IMR-90 (cell line): ENCODE data around the gene UNC119. TPM values are rescaled to one million over a fixed set of nuclear protein-coding genes. Genes with fewer than 3 reads are reported as not detected.

Experiments
- ATAC-seq: fragments of 200-7000 bp; cut with Tn5 transposase; 2 replicates; pipeline ENCODE4 v1.9.1; 2020; ENCODE audit warnings: low read depth, mild to moderate bottlenecking, moderate library complexity
- BruUV-seq: library from RNA; stranded (reverse); fragments of 400-500 nt; replicated peaks from 2 replicates; lab custom pipeline; 2021; lab: Mats Ljungman, UMichigan
- CTCF ChIA-PET: fragments of 300-600 bp; formaldehyde crosslinking; extraction: SDS; loops from one replicate; lab custom pipeline; 2021; ENCODE audit warnings: antibody characterized with exemption; lab: Yijun Ruan, JAX
- POLR2A ChIA-PET: fragments of 300-600 bp; sonication (Branson Sonifier 250); formaldehyde crosslinking; loops from one replicate; lab custom pipeline; 2022; ENCODE audit warnings: antibody characterized with exemption; ENCODE audit not compliant: unreplicated experiment; lab: Charles Lee
- DNase-seq: peaks from one replicate; pipeline ENCODE4 v3.0.0; 2013
- H2AFZ ChIP-seq: replicated peaks from 2 replicates; pipeline ENCODE3; 2013; ENCODE audit warnings: low read length, mild to moderate bottlenecking; ENCODE audit not compliant: poor library complexity
- H2AK5ac ChIP-seq: 2 replicates; pipeline ENCODE4 v1.6.1; 2013; ENCODE audit warnings: low read depth, low read length, inconsistent platforms
- H2AK9ac ChIP-seq: replicated peaks from 2 replicates; pipeline ENCODE3; 2013; ENCODE audit warnings: mild to moderate bottlenecking, low read depth, low read length, moderate library complexity; ENCODE audit not compliant: poor library complexity
- H2BK120ac ChIP-seq: 2 replicates; pipeline ENCODE4 v1.6.1; 2013; ENCODE audit warnings: low read depth, low read length, inconsistent platforms
- H2BK15ac ChIP-seq: 3 replicates; pipeline ENCODE4 v1.6.1; 2013; ENCODE audit warnings: low read depth, low read length, inconsistent platforms
- H2BK20ac ChIP-seq: 2 replicates; pipeline ENCODE4 v1.6.1; 2013; ENCODE audit warnings: low read depth, mild to moderate bottlenecking, inconsistent platforms, low read length, moderate library complexity
- H2BK5ac ChIP-seq: 2 replicates; pipeline ENCODE4 v1.6.1; 2013; ENCODE audit warnings: mild to moderate bottlenecking, low read depth, low read length, inconsistent platforms; ENCODE audit not compliant: poor library complexity, severe bottlenecking
- H3K14ac ChIP-seq: replicated peaks from 2 replicates; pipeline ENCODE4 v1.6.1; 2013; ENCODE audit warnings: low read depth, low read length, inconsistent platforms
- H3K18ac ChIP-seq: 2 replicates; pipeline ENCODE4 v1.6.1; 2013; ENCODE audit warnings: low read depth, low read length, control low read depth
- H3K23ac ChIP-seq: 2 replicates; pipeline ENCODE4 v1.6.1; 2013; ENCODE audit warnings: low read depth, low read length, inconsistent platforms
- H3K27ac ChIP-seq: 2 replicates; pipeline ENCODE4 v1.5.1; 2013; ENCODE audit warnings: mild to moderate bottlenecking, control low read depth, low read length; ENCODE audit not compliant: insufficient read depth
- H3K27me3 ChIP-seq: 2 replicates; pipeline ENCODE4 v1.6.1; 2013; ENCODE audit warnings: low read length; ENCODE audit not compliant: control insufficient read depth, insufficient read depth
- H3K36me3 ChIP-seq: 2 replicates; pipeline ENCODE4 v1.6.1; 2013; ENCODE audit warnings: low read length, mixed read lengths; ENCODE audit not compliant: control insufficient read depth, insufficient read depth
- H3K4ac ChIP-seq: 2 replicates; pipeline ENCODE4 v1.6.1; 2013; ENCODE audit warnings: low read depth, low read length, inconsistent platforms
- H3K4me1 ChIP-seq: 2 replicates; pipeline ENCODE4 v1.6.1; 2013; ENCODE audit warnings: low read length, mixed read lengths; ENCODE audit not compliant: control insufficient read depth, insufficient read depth
- H3K4me2 ChIP-seq: 2 replicates; pipeline ENCODE4 v1.6.1; 2013; ENCODE audit warnings: low read depth, mild to moderate bottlenecking, control low read depth, low read length, moderate library complexity
- H3K4me3 ChIP-seq: 2 replicates; pipeline ENCODE4 v1.5.1; 2013; ENCODE audit warnings: low read depth, mild to moderate bottlenecking, control low read depth, low read length, moderate library complexity; ENCODE audit not compliant: insufficient read depth
- H3K56ac ChIP-seq: 2 replicates; pipeline ENCODE4 v1.6.1; 2013; ENCODE audit warnings: low read length, inconsistent platforms; ENCODE audit not compliant: insufficient read depth; ENCODE audit errors: extremely low read depth
- H3K79me1 ChIP-seq, 2 experiments: 2 replicates each; pipeline ENCODE4 v1.6.1; 2013; ENCODE audit warnings: low read length in 2 of 2, inconsistent platforms in 1 of 2, low read depth in 1 of 2
- H3K9ac ChIP-seq: 2 replicates; pipeline ENCODE4 v1.6.1; 2013; ENCODE audit warnings: low read depth, low read length, control low read depth
- H3K9me1 ChIP-seq: 2 replicates; pipeline ENCODE4 v1.6.1; 2013; ENCODE audit warnings: low read length, inconsistent platforms; ENCODE audit not compliant: insufficient read depth
- H3K9me3 ChIP-seq: 2 replicates; pipeline ENCODE4 v1.6.1; 2013; ENCODE audit warnings: low read length; ENCODE audit not compliant: control insufficient read depth, insufficient read depth
- H4K20me1 ChIP-seq: 2 replicates; pipeline ENCODE4 v1.6.1; 2013; ENCODE audit warnings: low read length, inconsistent platforms; ENCODE audit not compliant: insufficient read depth
- H4K5ac ChIP-seq: 2 replicates; pipeline ENCODE4 v1.6.1; 2013; ENCODE audit warnings: mild to moderate bottlenecking, low read depth, low read length, control low read depth
- H4K8ac ChIP-seq, 2 experiments: 2 replicates each; pipeline ENCODE4 v1.6.1; 2013; ENCODE audit warnings: low read depth in 2 of 2, low read length in 2 of 2, control low read depth in 1 of 2, inconsistent platforms in 1 of 2
- H4K91ac ChIP-seq: 2 replicates; pipeline ENCODE4 v1.6.1; 2013; ENCODE audit warnings: low read depth, low read length, inconsistent platforms; ENCODE audit not compliant: insufficient read depth
- CEBPB ChIP-seq: IDR thresholded peaks from 2 replicates; pipeline ENCODE4 v1.6.1; 2012; ENCODE audit warnings: low read depth, low read length, improper control_type of control experiment
- CHD1 ChIP-seq: IDR thresholded peaks from 2 replicates; pipeline ENCODE4 v1.6.1; 2012; ENCODE audit warnings: low read depth, low read length, improper control_type of control experiment
- FOS ChIP-seq: fragments of 150-350 bp; IDR thresholded peaks from 2 replicates; pipeline ENCODE4 v1.6.1; 2016; ENCODE audit warnings: low read depth, low read length
- MAFK ChIP-seq: IDR thresholded peaks from 2 replicates; pipeline ENCODE4 v1.6.1; 2012; ENCODE audit warnings: low read depth, low read length, improper control_type of control experiment
- MAZ ChIP-seq: IDR thresholded peaks from 2 replicates; pipeline ENCODE4 v1.6.1; 2012; ENCODE audit warnings: low read depth, mild to moderate bottlenecking, low read length, improper control_type of control experiment, moderate library complexity, borderline replicate concordance
- MXI1 ChIP-seq: IDR thresholded peaks from 2 replicates; pipeline ENCODE4 v1.6.1; 2012; ENCODE audit warnings: low read depth, mild to moderate bottlenecking, low read length, moderate library complexity, borderline replicate concordance
- NFE2L2 ChIP-seq: fragments of 150-350 bp; IDR thresholded peaks from 2 replicates; pipeline ENCODE4 v1.6.1; 2016; ENCODE audit warnings: low read depth, mild to moderate bottlenecking, low read length
- RAD21 ChIP-seq: IDR thresholded peaks from 2 replicates; pipeline ENCODE4 v1.6.1; 2012; ENCODE audit warnings: low read length, improper control_type of control experiment
- RCOR1 ChIP-seq: IDR thresholded peaks from 2 replicates; pipeline ENCODE4 v1.6.1; 2012; ENCODE audit warnings: mild to moderate bottlenecking, low read length, improper control_type of control experiment; ENCODE audit not compliant: insufficient replicate concordance
- RFX5 ChIP-seq: IDR thresholded peaks from 2 replicates; pipeline ENCODE4 v1.8.0; 2012; ENCODE audit warnings: low read depth, mild to moderate bottlenecking, low read length, moderate library complexity
- SMC3 ChIP-seq: fragments of 150-350 bp; IDR thresholded peaks from 2 replicates; pipeline ENCODE4 v1.6.1; 2016; ENCODE audit warnings: low read depth, mild to moderate bottlenecking, antibody characterized with exemption, low read length, moderate library complexity
- whole genome bisulfite sequencing, 2 experiments: methylation state at CpG; one replicate each; pipeline versions ENCODE4 v1.1.5 to v1.1.7; 2013; ENCODE audit warnings: missing lambda C conversion rate in 2 of 2; ENCODE audit not compliant: insufficient read length in 1 of 2; ENCODE audit errors: extremely low coverage in 2 of 2; 5-methylcytosine and 5-hydroxymethylcytosine counted together
- dilution Hi-C: fragments of 300-500 bp; cut with HindIII; formaldehyde crosslinking; loops from one replicate; pipeline ENCODE4 v1.14.3; 2018; ENCODE audit warnings: low sequenced_read_pairs; ENCODE audit not compliant: unreplicated experiment
- in situ Hi-C: fragments of 300-500 bp; cut with MboI; formaldehyde crosslinking; loops from 3 replicates; pipeline ENCODE4 v1.14.3; 2019; ENCODE audit warnings: low sequenced_read_pairs, inconsistent platforms, mixed read lengths
- intact Hi-C: fragments of 100-400 bp; cut with micrococcal nuclease; formaldehyde crosslinking; loops from 2 replicates; pipeline ENCODE4 v1.10.0; 2022
- polyA plus RNA-seq, 3 experiments: library from polyadenylated mRNA; depleted of rRNA; stranded (reverse); fragments of >200 nt; gene quantifications; 2 replicates each; pipeline ENCODE4 v1.2.3, GENCODE V29; 2012; ENCODE audit warnings: low replicate concordance in 1 of 3
- total RNA-seq: library from RNA; depleted of rRNA; stranded (reverse); fragments of >200 nt; gene quantifications from 2 replicates; pipeline ENCODE4 v1.2.3, GENCODE V29; 2012
- TF ChIP-seq, protein P1 (sequence below): fragments of 150-350 bp; IDR thresholded peaks from 2 replicates; pipeline ENCODE4 v1.6.1; 2016; ENCODE audit warnings: low read depth, mild to moderate bottlenecking, low read length, moderate library complexity, borderline replicate concordance
- TF ChIP-seq, protein P2 (sequence below): conservative IDR thresholded peaks from 2 replicates; pipeline ENCODE4 v1.5.1; 2012; ENCODE audit warnings: mild to moderate bottlenecking, low read depth, low read length, improper control_type of control experiment
- TF ChIP-seq, protein P3 (sequence below): fragments of 150-350 bp; IDR thresholded peaks from 2 replicates; pipeline ENCODE4 v1.6.1; 2017; ENCODE audit warnings: mild to moderate bottlenecking, antibody characterized with exemption, low read length, low read depth

UNC119 gene
- total and polyA plus RNA-seq, 2 of the 4 experiments (the other 2 are of a cell fraction) = 22.4 to 57.4 TPM

DNA sequence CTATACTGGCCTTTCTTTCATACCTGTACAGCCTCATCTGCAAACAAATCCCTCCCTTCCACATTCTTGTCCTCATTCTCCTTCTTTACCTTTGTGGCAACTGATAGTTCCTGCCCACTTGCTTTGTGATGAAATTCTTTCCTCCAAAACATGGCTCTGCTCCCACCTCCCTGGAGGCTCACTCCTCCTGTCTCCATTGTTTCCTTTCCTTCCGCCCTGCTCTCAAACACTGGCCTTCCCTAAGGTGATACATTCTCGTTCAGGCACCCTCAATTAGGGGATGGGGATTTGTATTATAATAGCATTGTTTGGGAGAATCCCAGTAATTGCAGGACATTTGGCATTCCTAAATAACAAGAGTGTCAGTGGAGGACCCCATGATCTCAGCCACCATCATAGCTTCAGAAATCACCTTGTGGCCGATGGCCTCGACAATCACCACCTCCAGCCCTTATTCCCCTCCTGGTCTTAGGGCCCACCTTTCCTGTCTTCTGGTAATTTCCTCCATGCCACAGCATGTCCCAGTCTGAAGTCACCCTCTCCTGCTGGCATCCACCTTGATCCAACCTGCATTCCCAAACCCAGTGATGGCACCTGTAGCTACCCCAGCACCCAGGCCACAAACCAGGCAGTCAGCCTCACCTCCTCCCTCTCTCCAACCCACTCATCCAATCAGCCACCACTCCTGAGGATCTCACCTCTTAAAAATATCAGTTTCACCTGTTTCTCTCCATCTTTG, 7.9 kb downstream of the UNC119 start:
- Histone ChIP-seq H2AFZ (no peak overlapping the region), H2BK15ac (no peak overlapping the region), H2BK5ac (no peak overlapping the region), H4K20me1 (no peaks in the 10 kb centered on the region), H3K79me1 (peaks cover 3 to 4% of the 10 kb centered on the region in 2 experiments; a peak in 1 of 4 replicates), H3K4me2 (no peak overlapping the region), H3K9me3 (no peaks in the 10 kb centered on the region), H3K4ac (no peak overlapping the region), H3K23ac (no peak overlapping the region), H3K9me1 (no peaks in the 10 kb centered on the region), H3K56ac (no peak overlapping the region), H4K91ac (no peak overlapping the region), H3K27me3 (no peaks in the 10 kb centered on the region), H2BK120ac (no peak overlapping the region), H2BK20ac (no peak overlapping the region), H3K18ac (no peak overlapping the region), H3K14ac (no peak overlapping the region), H3K27ac (no peak overlapping the region), H2AK5ac (no peak overlapping the region), H4K8ac (no peak overlapping the region), H3K4me1 (no peaks in the 10 kb centered on the region), H3K9ac (no peak overlapping the region), H3K4me3 (no peak overlapping the region), H2AK9ac (no peak overlapping the region), H4K5ac (no peak overlapping the region), H3K36me3 (peaks cover 8% of the 10 kb centered on the region; the same call in 1 of the 2 replicates)
- 77% methylated on average over 2 of the region's 4 CpGs; no CpG with 5 or more reads in 1 of the 2 experiments for WGBS, 2 experiments
- intact Hi-C loops = loop anchor here (10.0 kb wide), 1 partner anchor 140 kb away; the partner anchor contains the start of gene SLC46A1
- ChIA-PET CTCF (interaction anchor here (0.6 kb wide), 1 partner anchor 78 kb away, joined by 6 read pairs; no protein-coding TSS in a partner anchor), POLR2A (no interaction called here)
- ATAC-seq = no peak
- BruUV-seq = no TSS peak
- DNase-seq = no peak
- dilution Hi-C loops = no loop called here
- in situ Hi-C loops = no loop called here
- no peak for TF ChIP-seq MXI1
- no peak for TF ChIP-seq MAFK
- TF ChIP-seq, protein P1, sequence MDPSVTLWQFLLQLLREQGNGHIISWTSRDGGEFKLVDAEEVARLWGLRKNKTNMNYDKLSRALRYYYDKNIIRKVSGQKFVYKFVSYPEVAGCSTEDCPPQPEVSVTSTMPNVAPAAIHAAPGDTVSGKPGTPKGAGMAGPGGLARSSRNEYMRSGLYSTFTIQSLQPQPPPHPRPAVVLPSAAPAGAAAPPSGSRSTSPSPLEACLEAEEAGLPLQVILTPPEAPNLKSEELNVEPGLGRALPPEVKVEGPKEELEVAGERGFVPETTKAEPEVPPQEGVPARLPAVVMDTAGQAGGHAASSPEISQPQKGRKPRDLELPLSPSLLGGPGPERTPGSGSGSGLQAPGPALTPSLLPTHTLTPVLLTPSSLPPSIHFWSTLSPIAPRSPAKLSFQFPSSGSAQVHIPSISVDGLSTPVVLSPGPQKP = no peak
- no peak for TF ChIP-seq RAD21
- TF ChIP-seq NFE2L2 = no peak
- TF ChIP-seq, protein P2, sequence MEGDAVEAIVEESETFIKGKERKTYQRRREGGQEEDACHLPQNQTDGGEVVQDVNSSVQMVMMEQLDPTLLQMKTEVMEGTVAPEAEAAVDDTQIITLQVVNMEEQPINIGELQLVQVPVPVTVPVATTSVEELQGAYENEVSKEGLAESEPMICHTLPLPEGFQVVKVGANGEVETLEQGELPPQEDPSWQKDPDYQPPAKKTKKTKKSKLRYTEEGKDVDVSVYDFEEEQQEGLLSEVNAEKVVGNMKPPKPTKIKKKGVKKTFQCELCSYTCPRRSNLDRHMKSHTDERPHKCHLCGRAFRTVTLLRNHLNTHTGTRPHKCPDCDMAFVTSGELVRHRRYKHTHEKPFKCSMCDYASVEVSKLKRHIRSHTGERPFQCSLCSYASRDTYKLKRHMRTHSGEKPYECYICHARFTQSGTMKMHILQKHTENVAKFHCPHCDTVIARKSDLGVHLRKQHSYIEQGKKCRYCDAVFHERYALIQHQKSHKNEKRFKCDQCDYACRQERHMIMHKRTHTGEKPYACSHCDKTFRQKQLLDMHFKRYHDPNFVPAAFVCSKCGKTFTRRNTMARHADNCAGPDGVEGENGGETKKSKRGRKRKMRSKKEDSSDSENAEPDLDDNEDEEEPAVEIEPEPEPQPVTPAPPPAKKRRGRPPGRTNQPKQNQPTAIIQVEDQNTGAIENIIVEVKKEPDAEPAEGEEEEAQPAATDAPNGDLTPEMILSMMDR = no peak
- TF ChIP-seq CHD1 = no peak
- no peak for TF ChIP-seq CEBPB
- TF ChIP-seq FOS = no peak
- no peak for TF ChIP-seq RCOR1
- TF ChIP-seq MAZ = no peak
- TF ChIP-seq, protein P3, sequence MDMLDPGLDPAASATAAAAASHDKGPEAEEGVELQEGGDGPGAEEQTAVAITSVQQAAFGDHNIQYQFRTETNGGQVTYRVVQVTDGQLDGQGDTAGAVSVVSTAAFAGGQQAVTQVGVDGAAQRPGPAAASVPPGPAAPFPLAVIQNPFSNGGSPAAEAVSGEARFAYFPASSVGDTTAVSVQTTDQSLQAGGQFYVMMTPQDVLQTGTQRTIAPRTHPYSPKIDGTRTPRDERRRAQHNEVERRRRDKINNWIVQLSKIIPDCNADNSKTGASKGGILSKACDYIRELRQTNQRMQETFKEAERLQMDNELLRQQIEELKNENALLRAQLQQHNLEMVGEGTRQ = no peak
- TF ChIP-seq RFX5 = no peak
- no peak for TF ChIP-seq SMC3
